ENCODE measurements around the gene HEATR9.

HEATR9 gene

GRCh38 chr17:35807371-35808144 is 61.1 kb downstream of the HEATR9 start:
- no peak for DNase-seq

All from activated effector memory CD4-positive, alpha-beta T cell treated with Interleukin-2 at 50 U/mL for 16 hours (primary cell).